Lung (tissue), 12 donors: Measurements from ENCODE around the gene PTK6. TPM values are rescaled to one million over a fixed set of nuclear protein-coding genes. Genes with fewer than 3 reads are reported as not detected.

ENCODE experiments used
- ATAC-seq: fragments of 200-7000 bp; cut with Tn5 transposase; one replicate; pipeline ENCODE4 v1.9.1; 2020; ENCODE audit warnings: moderate number of reproducible peaks; ENCODE audit not compliant: insufficient read depth, low FRiP score
- DNase-seq, 3 donors: peaks; one replicate each; pipeline ENCODE4 v3.0.0-alpha.2; 2013 to 2017
- H3K27ac ChIP-seq, 2 donors: one replicate each; pipeline ENCODE4 v1.5.1; 2013; ENCODE audit warnings: mild to moderate bottlenecking in 2 of 2, moderate library complexity in 2 of 2, control low read depth in 1 of 2, inconsistent platforms in 1 of 2, low read depth in 1 of 2, low read length in 1 of 2
- H3K27me3 ChIP-seq, 3 donors: one replicate each; pipeline ENCODE4 v1.5.1; 2013; ENCODE audit warnings: low read length in 2 of 3; ENCODE audit not compliant: control insufficient read depth in 3 of 3, insufficient read depth in 3 of 3
- H3K36me3 ChIP-seq, 4 donors: one replicate each; pipeline ENCODE4 v1.5.1; 2013; ENCODE audit warnings: low read length in 4 of 4, mild to moderate bottlenecking in 1 of 4, moderate library complexity in 1 of 4; ENCODE audit not compliant: control insufficient read depth in 4 of 4, insufficient read depth in 4 of 4
- H3K4me1 ChIP-seq, 5 donors: one replicate each; pipeline ENCODE4 v1.5.1; 2013; ENCODE audit warnings: low read length in 5 of 5, mild to moderate bottlenecking in 2 of 5, moderate library complexity in 1 of 5; ENCODE audit not compliant: control insufficient read depth in 5 of 5, insufficient read depth in 5 of 5
- H3K4me3 ChIP-seq: one replicate; pipeline ENCODE4 v1.5.1; 2013; ENCODE audit warnings: mild to moderate bottlenecking, control low read depth, moderate library complexity
- H3K9ac ChIP-seq, 2 donors: one replicate each; pipeline ENCODE4 v1.5.1; 2013; ENCODE audit warnings: low read length in 2 of 2, control low read depth in 1 of 2; ENCODE audit not compliant: insufficient read depth in 1 of 2
- H3K9me3 ChIP-seq, 4 donors: one replicate each; pipeline ENCODE4 v1.5.1; 2013; ENCODE audit warnings: low read length in 3 of 4, mild to moderate bottlenecking in 1 of 4, moderate library complexity in 1 of 4; ENCODE audit not compliant: control insufficient read depth in 4 of 4, insufficient read depth in 3 of 4
- WGBS, 2 donors: extraction: QIAGEN DNeasy Blood & Tissue Kit; methylation state at CpG; one replicate each; pipeline ENCODE4 v1.1.7; 2013; 5-methylcytosine and 5-hydroxymethylcytosine counted together
- polyA plus RNA-seq, 2 donors: library from polyadenylated mRNA; stranded (reverse); fragments of 200-250 nt; gene quantifications; one replicate each; pipeline ENCODE4 v1.2.1, GENCODE V29; 2013
- total RNA-seq, 2 donors: library from RNA; depleted of rRNA in 1 of 2; stranded (reverse); fragments of >200 nt in 1 of 2; gene quantifications; one replicate each; pipeline ENCODE4 v1.2.1, GENCODE V29; 2014 to 2021
- TF ChIP-seq, protein P1 (sequence below): IDR thresholded peaks from 2 replicates; pipeline ENCODE4 v1.5.1; 2012; ENCODE audit warnings: mild to moderate bottlenecking; ENCODE audit errors: control extremely low read depth, extremely low read depth
- donor health status: control.
- donor health status: control.
- donor health status: Bipolar disorder and iron deficiency.
- donor health status: healthy.
- donor health status: DM: yes; HTN: yes; CAD: no.

The PTK6 gene
- total and polyA plus RNA-seq, 4 donors = 0.34 to 5.1 (median 3.7) TPM

DNA sequence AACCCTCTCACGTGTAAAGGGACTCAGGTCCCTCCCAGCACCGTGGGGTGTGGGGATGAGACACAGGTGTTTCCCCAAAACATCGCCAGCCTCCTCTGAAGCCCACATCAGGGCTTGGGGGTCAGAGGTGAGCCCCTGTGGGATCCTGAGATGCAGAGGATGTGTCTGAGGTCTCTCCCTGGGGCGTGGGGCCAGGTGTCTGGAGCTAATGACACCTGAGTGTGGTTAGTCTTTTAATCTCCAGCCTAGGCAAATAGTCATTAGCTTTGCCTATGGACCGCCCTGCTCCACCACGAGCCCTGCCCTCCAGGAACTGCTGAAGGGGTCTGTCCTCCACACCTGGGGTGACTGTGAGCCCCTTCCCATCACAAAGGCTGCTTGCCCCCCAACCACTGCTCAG is 8.6 kb upstream of the PTK6 start:
- no peak overlapping the region for H3K27ac ChIP-seq
- no peaks in the 10 kb centered on the region for H3K9me3 ChIP-seq
- H3K9ac ChIP-seq = no peak overlapping the region
- TF ChIP-seq, protein P1, sequence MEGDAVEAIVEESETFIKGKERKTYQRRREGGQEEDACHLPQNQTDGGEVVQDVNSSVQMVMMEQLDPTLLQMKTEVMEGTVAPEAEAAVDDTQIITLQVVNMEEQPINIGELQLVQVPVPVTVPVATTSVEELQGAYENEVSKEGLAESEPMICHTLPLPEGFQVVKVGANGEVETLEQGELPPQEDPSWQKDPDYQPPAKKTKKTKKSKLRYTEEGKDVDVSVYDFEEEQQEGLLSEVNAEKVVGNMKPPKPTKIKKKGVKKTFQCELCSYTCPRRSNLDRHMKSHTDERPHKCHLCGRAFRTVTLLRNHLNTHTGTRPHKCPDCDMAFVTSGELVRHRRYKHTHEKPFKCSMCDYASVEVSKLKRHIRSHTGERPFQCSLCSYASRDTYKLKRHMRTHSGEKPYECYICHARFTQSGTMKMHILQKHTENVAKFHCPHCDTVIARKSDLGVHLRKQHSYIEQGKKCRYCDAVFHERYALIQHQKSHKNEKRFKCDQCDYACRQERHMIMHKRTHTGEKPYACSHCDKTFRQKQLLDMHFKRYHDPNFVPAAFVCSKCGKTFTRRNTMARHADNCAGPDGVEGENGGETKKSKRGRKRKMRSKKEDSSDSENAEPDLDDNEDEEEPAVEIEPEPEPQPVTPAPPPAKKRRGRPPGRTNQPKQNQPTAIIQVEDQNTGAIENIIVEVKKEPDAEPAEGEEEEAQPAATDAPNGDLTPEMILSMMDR = no peak
- no peak for DNase-seq
- peaks cover 0 to 28% (median 7%) of the 10 kb centered on the region in 3 donors for H3K27me3 ChIP-seq
- no peaks in the 10 kb centered on the region for H3K36me3 ChIP-seq
- 55 to 59% methylated on average over 6 of the region's 6 CpGs for WGBS, 2 donors
- H3K4me1 ChIP-seq = no peaks in the 10 kb centered on the region
- ATAC-seq = no peak
- H3K4me3 ChIP-seq = no peak overlapping the region

DNA sequence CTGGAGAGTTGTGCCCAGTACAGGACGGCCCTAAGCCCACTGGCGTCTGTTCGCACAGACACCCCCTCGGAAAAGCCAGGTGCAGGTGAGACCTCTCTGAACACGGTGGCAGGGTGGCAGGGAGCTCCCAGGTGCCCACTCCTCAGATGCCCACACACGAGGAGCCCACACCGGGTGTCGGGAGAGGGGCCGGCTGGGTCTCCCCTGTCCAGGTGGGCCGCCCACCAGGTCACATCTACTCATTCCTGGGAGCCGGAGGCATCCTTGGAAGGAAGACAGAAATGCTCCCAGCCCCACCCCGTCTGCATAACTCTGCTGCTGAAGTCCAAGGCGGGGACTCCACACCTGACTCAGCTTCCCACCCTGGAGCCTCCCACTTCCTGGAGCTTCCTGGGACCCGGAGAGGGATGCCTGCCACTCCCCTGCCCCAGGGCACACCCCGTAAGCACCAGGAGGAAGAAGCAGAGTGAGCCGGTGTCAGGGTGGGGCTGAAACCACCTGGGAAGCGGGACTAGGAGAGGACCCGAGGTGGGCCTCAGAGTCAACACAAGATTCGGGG is 7.9 kb upstream of the PTK6 start:
- Histone ChIP-seq H3K9ac (no peak overlapping the region), H3K36me3 (no peaks in the 10 kb centered on the region), H3K4me3 (no peak overlapping the region), H3K27me3 (peaks cover 0 to 26% (median 7%) of the 10 kb centered on the region in 3 donors), H3K27ac (no peak overlapping the region), H3K4me1 (no peaks in the 10 kb centered on the region), H3K9me3 (no peaks in the 10 kb centered on the region)
- no peak for ATAC-seq
- no peak for DNase-seq
- WGBS, 2 donors = 69 to 75% methylated on average over 19 of the region's 19 CpGs
- TF ChIP-seq, protein P1 = no peak

DNA sequence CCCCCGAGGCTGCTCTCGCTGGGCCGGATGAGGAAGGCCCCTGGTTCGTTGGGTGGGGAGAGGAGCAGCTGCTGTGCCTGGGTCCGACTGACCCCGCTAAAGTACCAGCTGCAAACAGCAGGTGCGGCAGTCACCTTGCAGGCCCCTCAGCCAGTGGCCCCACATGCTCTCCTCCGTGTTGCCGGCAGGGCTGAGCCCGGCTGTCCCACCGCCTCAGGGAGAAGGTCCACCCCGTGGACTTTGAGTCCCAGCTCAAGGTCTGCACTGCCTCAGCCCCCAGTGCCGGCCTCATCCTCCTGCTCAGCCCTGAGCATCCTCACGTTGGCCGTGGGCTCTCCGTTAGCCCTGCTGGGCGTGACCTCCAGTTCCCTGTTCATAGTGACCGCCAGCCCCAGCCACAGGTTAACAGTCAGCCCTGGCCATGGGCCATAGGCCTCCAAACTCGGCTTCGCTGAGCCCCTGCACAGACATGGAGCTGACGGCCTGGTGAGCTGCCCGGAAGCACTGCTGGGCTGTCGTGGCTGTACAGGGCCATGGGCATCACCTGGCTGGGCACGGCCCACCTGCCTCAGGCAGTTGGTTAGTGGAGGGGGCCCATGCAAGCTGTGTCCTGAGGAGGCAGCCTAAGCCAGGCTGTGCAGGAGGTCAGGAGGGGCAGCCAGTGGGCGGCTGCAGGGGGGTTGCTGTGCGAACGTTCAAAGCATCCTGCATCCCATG is 7.2 kb upstream of the PTK6 start:
- H3K27ac ChIP-seq = no peak overlapping the region
- ATAC-seq = no peak
- DNase-seq = no peak
- H3K36me3 ChIP-seq = no peaks in the 10 kb centered on the region
- H3K27me3 ChIP-seq = peaks cover 0 to 23% (median 6%) of the 10 kb centered on the region in 3 donors
- H3K9ac ChIP-seq = no peak overlapping the region
- WGBS, 2 donors = 75 to 81% methylated on average over 25 to 27 of the region's 27 CpGs
- H3K4me3 ChIP-seq = no peak overlapping the region
- TF ChIP-seq, protein P1 = no peak
- H3K9me3 ChIP-seq = no peaks in the 10 kb centered on the region
- H3K4me1 ChIP-seq = no peaks in the 10 kb centered on the region

DNA sequence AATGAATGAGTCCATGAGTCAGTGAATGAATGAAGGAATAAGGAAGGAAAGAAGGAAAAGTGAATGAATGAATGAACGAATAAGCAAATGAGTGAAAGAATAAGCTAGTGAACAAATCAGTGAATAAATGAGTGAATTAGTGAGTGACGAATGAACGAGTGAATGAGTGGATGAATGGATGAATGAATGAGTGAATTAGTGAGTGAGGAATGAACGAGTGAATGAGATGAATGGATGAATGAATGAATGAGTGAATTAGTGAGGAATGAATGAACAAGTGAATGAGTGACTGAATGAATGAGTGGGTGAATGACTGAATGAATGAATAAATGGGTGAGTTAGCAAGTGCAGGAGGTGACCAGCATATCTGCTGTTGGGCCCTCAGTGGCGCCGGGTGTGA is 6.6 kb upstream of the PTK6 start:
- Histone ChIP-seq H3K4me3 (no peak overlapping the region), H3K9ac (no peak overlapping the region), H3K9me3 (no peaks in the 10 kb centered on the region), H3K36me3 (no peaks in the 10 kb centered on the region), H3K27ac (no peak overlapping the region), H3K4me1 (no peaks in the 10 kb centered on the region), H3K27me3 (peaks cover 0 to 19% (median 5%) of the 10 kb centered on the region in 3 donors)
- no peak for ATAC-seq
- TF ChIP-seq, protein P1 = no peak
- WGBS, 2 donors = 91 to 97% methylated on average over 6 of the region's 6 CpGs
- no peak for DNase-seq
